ENCODE measurements around the gene AFF3. TPM values are rescaled to one million over a fixed set of nuclear protein-coding genes. Genes with fewer than 3 reads are reported as not detected.
"Not testable (repeated sequence)": the region's sequence is repeated elsewhere in the genome, so short reads cannot be mapped to it uniquely, and the experiment has no call there.

AFF3 gene
- total RNA-seq, 2 experiments from 2014 or later, result 2.6 to 2.9 TPM

- DNase-seq, result no peak
- H3K4me1 Mint-ChIP-seq, result no peaks in the 10 kb centered on the region
- H3K27me3 Mint-ChIP-seq, result no peaks in the 10 kb centered on the region
- no peaks in the 10 kb centered on the region for H3K36me3 Mint-ChIP-seq
- no peak overlapping the region for H3K4me3 Mint-ChIP-seq
- no peak overlapping the region for H3K27ac Mint-ChIP-seq
- H3K9me3 Mint-ChIP-seq, result no peaks in the 10 kb centered on the region
These were observed 358.1 kb downstream of the AFF3 start for GRCh38 chr2:99784282-99784681.

GRCh38 chr2:99780276-99780675 lies 362.1 kb downstream of the AFF3 start:
- Mint-ChIP-seq H3K27me3 (no peaks in the 10 kb centered on the region), H3K27ac (no peak overlapping the region), H3K9me3 (peaks cover 8% of the 10 kb centered on the region), H3K4me3 (no peak overlapping the region), H3K36me3 (no peaks in the 10 kb centered on the region), H3K4me1 (no peaks in the 10 kb centered on the region)
- no peak for DNase-seq

GRCh38 chr2:99779276-99779675 lies 363.1 kb downstream of the AFF3 start:
- H3K9me3 Mint-ChIP-seq, result peaks cover 10% of the 10 kb centered on the region
- H3K4me1 Mint-ChIP-seq, result no peaks in the 10 kb centered on the region
- H3K36me3 Mint-ChIP-seq, result no peaks in the 10 kb centered on the region
- DNase-seq, result no peak
- H3K4me3 Mint-ChIP-seq, result no peak overlapping the region
- peaks cover 3% of the 10 kb centered on the region for H3K27me3 Mint-ChIP-seq
- no peak overlapping the region for H3K27ac Mint-ChIP-seq

GRCh38 chr2:99777656-99778290 lies 364.6 kb downstream of the AFF3 start:
- no peak overlapping the region for H3K27ac Mint-ChIP-seq
- H3K4me1 Mint-ChIP-seq, result no peaks in the 10 kb centered on the region
- peaks cover 9% of the 10 kb centered on the region for H3K27me3 Mint-ChIP-seq
- no peak for DNase-seq
- no peaks in the 10 kb centered on the region for H3K36me3 Mint-ChIP-seq
- H3K4me3 Mint-ChIP-seq, result no peak overlapping the region
- peaks cover 11% of the 10 kb centered on the region for H3K9me3 Mint-ChIP-seq

GRCh38 chr2:99776906-99777646 lies 365.3 kb downstream of the AFF3 start:
- Mint-ChIP-seq H3K36me3 (no peaks in the 10 kb centered on the region), H3K4me1 (no peaks in the 10 kb centered on the region), H3K27me3 (peaks cover 9% of the 10 kb centered on the region), H3K27ac (no peak overlapping the region), H3K4me3 (no peak overlapping the region), H3K9me3 (peaks cover 11% of the 10 kb centered on the region)
- no peak for DNase-seq

- Mint-ChIP-seq H3K4me1 (no peaks in the 10 kb centered on the region), H3K27me3 (peaks cover 9% of the 10 kb centered on the region), H3K27ac (no peak overlapping the region), H3K36me3 (no peaks in the 10 kb centered on the region), H3K4me3 (no peak overlapping the region), H3K9me3 (peaks cover 11% of the 10 kb centered on the region)
- DNase-seq, result no peak
These were observed 366.0 kb downstream of the AFF3 start for GRCh38 chr2:99776206-99776905.

GRCh38 chr2:99775585-99775984 lies 366.8 kb downstream of the AFF3 start:
- Mint-ChIP-seq H3K4me3 (no peak overlapping the region), H3K27ac (no peak overlapping the region), H3K27me3 (peaks cover 9% of the 10 kb centered on the region), H3K9me3 (peaks cover 11% of the 10 kb centered on the region), H3K4me1 (no peaks in the 10 kb centered on the region), H3K36me3 (no peaks in the 10 kb centered on the region)
- no peak for DNase-seq

- not testable (repeated sequence) for H3K4me1 Mint-ChIP-seq, H3K4me3 Mint-ChIP-seq, DNase-seq, H3K27ac Mint-ChIP-seq, H3K36me3 Mint-ChIP-seq
- H3K9me3 Mint-ChIP-seq, result peaks cover 15% of the 10 kb centered on the region
- peaks cover 11% of the 10 kb centered on the region for H3K27me3 Mint-ChIP-seq
These were observed 368.7 kb downstream of the AFF3 start for GRCh38 chr2:99773642-99774041.

GRCh38 chr2:99772591-99773331 lies 369.6 kb downstream of the AFF3 start:
- Mint-ChIP-seq H3K9me3 (peaks cover 10% of the 10 kb centered on the region), H3K27me3 (peaks cover 15% of the 10 kb centered on the region), H3K4me3 (no peak overlapping the region), H3K27ac (no peak overlapping the region), H3K36me3 (no peaks in the 10 kb centered on the region), H3K4me1 (no peaks in the 10 kb centered on the region)
- no peak for DNase-seq

- Mint-ChIP-seq H3K9me3 (peaks cover 10% of the 10 kb centered on the region), H3K36me3 (no peaks in the 10 kb centered on the region), H3K4me1 (no peaks in the 10 kb centered on the region), H3K27ac (no peak overlapping the region), H3K27me3 (peaks cover 15% of the 10 kb centered on the region), H3K4me3 (no peak overlapping the region)
- DNase-seq, result no peak
These were observed 370.6 kb downstream of the AFF3 start for GRCh38 chr2:99771681-99772333.

- H3K36me3 Mint-ChIP-seq, result no peaks in the 10 kb centered on the region
- no peak overlapping the region for H3K27ac Mint-ChIP-seq
- peaks cover 10% of the 10 kb centered on the region for H3K9me3 Mint-ChIP-seq
- no peak for DNase-seq
- H3K27me3 Mint-ChIP-seq, result peaks cover 19% of the 10 kb centered on the region
- no peak overlapping the region for H3K4me3 Mint-ChIP-seq
- no peaks in the 10 kb centered on the region for H3K4me1 Mint-ChIP-seq
These were observed 371.5 kb downstream of the AFF3 start for GRCh38 chr2:99770876-99771275.

GRCh38 chr2:99765731-99766318 lies 376.6 kb downstream of the AFF3 start:
- Mint-ChIP-seq H3K4me3 (no peak overlapping the region), H3K27ac (no peak overlapping the region), H3K36me3 (no peaks in the 10 kb centered on the region), H3K27me3 (peaks cover 13% of the 10 kb centered on the region), H3K4me1 (no peaks in the 10 kb centered on the region), H3K9me3 (peaks cover 7% of the 10 kb centered on the region)
- no peak for DNase-seq

GRCh38 chr2:99763764-99764163 lies 378.6 kb downstream of the AFF3 start:
- H3K9me3 Mint-ChIP-seq, result peaks cover 2% of the 10 kb centered on the region

GRCh38 chr2:99762714-99763113 lies 379.7 kb downstream of the AFF3 start:
- Mint-ChIP-seq H3K4me3 (no peak overlapping the region), H3K27me3 (peaks cover 8% of the 10 kb centered on the region), H3K27ac (no peak overlapping the region), H3K9me3 (no peaks in the 10 kb centered on the region), H3K36me3 (no peaks in the 10 kb centered on the region), H3K4me1 (no peaks in the 10 kb centered on the region)
- DNase-seq, result no peak

More at GRCh38 chr2:99763764-99764163, 378.6 kb downstream of the AFF3 start:
- no peak overlapping the region for H3K4me3 Mint-ChIP-seq
- H3K27ac Mint-ChIP-seq, result no peak overlapping the region
- no peaks in the 10 kb centered on the region for H3K4me1 Mint-ChIP-seq
- peaks cover 13% of the 10 kb centered on the region for H3K27me3 Mint-ChIP-seq
- DNase-seq, result no peak
- no peaks in the 10 kb centered on the region for H3K36me3 Mint-ChIP-seq

Measured in activated naive CD8-positive, alpha-beta T cell treated with anti-CD3 and anti-CD28 coated beads for 36 hours (primary cell).